ENCODE results near the gene AHCYL1.

The AHCYL1 gene

DNA sequence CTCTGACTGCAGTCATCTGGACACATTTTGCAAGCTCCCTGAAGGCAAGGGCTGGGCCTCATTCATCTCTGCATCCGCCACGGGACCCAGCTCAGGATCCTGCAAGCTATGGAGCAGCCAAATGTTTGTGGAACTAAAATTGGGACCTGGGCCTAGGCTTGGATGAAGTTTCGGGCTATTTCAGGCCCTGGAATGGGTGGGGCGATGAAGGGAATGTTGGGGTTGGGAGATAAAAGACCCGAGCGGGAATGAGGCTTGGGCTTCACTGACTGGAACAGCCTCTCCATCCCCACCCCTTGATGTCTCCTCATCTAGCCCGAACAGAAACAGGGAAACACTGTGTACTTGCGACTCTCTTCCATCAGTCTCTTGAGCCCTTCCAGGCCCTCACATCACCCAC, 7.3 kb upstream of the AHCYL1 start:
- DNase-seq: no peak

- DNase-seq: no peak
Observed at GRCh38 chr1:109977657-109978378, 6.7 kb upstream of the AHCYL1 start.

- DNase-seq: no peak
Observed at GRCh38 chr1:109978761-109979488, 5.6 kb upstream of the AHCYL1 start.

GRCh38 chr1:109979489-109980091, 5.0 kb upstream of the AHCYL1 start:
- no peak for DNase-seq

DNA sequence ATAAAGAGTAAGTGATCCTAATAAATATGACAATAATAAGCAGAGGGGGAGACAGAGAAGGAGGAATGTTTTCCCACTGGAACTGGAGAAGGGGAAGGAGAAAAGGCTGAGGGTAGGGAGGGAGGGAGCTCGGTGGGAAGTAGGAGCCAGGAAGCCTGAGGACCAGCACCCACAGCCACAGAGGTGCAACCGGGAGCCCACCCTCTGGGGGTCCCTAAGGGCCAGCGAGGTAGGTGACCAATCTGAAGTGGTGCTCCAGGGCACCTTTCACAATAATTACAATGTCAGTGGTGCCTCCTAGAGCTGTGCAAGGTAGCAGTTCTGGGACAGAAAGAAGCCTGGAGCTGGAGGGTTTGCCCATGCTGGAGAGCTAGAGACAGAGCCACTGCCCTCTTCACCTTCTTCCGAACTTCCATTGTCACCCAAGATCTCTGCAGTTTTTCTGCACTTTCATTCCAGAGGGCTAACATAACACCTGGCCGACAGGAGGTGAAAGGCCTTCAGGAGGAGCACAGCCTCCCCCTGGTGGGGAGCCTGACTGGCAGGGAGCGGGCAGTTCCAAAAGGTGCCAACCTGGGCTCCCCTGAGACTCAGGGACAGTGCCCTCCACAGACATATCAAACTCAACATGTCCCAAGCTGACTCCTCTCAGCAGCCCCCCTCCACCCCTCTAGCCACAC, 4.1 kb upstream of the AHCYL1 start:
- DNase-seq: peak; percentile 67

DNA sequence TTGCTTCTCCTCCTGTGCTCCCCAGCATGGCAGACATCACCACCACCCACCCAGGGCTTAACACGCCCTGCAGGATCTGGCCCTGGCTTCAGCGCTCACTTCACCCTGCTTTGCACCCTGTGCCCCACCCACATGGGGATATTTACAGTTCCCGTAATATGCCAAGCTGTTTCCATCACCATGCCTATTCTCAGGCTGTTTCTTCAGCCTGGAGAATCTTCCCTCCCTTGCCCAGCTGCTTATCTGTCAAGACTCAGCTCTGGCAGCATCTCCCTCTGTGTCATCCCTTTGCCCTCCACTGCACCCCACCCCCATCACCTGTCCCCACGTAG, 3.6 kb upstream of the AHCYL1 start:
- DNase-seq: no peak

- DNase-seq: no peak
Observed at GRCh38 chr1:109983380-109984189, 980 bp upstream of the AHCYL1 start.

DNA sequence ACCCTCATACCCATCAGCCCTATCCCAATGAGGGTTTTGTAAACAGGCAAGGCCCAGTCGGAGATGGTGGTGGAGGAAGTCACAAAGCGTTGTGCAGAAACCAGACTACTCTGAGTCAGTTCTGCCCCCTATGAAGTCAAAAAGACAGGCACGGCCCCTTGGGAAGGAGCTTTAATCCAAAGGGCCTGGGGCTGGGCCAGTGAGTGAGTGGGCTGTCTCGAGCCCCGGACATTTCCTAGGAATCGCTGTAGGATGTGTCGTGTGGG, 442 bp upstream of the AHCYL1 start:
- DNase-seq: no peak

DNA sequence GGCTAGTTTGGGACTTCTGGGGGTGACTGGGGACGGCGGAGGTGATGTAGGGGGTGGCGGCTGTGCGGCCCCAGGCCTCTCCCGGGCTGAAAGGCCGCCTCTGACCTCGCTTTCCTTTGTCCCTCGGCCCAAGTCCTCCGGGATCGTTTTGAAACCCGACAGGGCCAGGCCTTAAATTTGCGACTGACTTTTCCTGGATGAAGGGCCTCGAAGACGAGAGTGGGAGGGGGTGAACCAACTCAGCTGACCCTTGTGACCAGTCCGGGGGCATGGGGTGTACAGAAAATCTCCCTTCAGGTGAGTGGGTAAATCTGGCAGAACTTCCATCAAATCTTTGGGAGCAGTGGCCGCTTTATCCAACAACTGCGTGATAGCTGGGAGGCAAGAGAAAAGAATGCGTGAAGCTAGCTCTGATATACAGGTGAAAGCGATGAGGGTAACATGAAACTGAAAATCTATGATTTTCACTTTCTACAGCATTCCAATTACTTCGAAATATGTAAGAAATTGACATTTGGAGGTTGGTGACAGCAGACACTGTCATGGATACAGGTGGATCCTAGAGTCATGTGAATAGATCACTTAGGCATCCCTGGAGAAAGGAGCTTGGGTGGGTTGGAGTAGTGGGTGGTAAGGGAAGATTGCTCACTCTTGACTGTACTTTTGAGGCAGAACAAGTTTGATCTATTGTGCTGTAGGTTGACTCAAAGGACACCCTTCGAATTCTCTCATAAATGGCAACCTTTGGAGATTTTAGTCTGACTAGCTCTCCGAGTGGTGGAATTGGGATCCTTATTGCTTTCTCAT, 885 bp downstream of the AHCYL1 start:
- DNase-seq: no peak

DNA sequence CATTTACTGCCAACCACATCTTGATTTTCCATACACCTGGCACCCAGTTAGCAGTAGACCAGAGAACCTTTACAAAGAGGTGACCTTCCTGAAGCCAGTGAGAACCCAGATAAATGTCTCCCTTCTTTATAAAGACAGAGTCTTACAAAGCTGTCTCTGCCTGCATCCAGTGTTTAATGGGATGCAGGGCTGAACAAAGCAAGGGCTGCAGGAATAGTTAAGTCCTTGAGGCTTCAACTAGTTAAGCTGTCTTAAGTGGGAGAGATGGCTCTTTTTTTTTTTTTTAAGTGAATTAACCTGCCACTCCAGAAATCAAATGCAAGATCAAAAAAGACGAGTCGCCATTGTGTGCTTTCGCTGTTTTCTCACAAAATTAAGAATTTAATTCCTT, 1.5 kb downstream of the AHCYL1 start:
- DNase-seq: no peak

- no peak for DNase-seq
Observed at GRCh38 chr1:109988349-109988914, 3.9 kb downstream of the AHCYL1 start.

GRCh38 chr1:109989506-109990301, 5.1 kb downstream of the AHCYL1 start:
- no peak for DNase-seq

- no peak for DNase-seq
Observed at GRCh38 chr1:109990302-109990653, 5.7 kb downstream of the AHCYL1 start.

- DNase-seq: no peak
Observed at GRCh38 chr1:109991400-109991925, 6.9 kb downstream of the AHCYL1 start.

GRCh38 chr1:109993885-109994284, 9.3 kb downstream of the AHCYL1 start:
- DNase-seq: no peak

GRCh38 chr1:109994654-109995053, 10.1 kb downstream of the AHCYL1 start:
- DNase-seq: no peak

DNA sequence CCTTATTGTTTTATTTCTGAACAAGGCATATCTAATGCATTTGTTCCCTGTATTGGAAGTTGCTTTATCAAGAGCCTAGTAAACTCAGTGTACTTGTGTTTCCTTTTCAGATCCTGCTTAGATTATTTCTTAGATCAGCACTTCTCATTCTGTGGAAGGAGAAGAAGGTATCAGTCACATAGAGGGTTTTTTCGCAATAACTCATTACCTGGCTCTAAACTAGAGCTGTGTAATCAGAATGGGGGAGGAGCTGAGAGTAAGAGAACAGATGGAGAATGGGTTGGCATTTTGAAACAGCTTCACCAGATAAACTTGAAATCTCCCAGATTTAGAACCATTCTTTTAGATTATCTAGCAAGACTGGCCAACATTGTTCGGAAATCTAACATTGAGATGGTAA, 11.0 kb downstream of the AHCYL1 start:
- no peak for DNase-seq

GRCh38 chr1:109996476-109996875, 11.9 kb downstream of the AHCYL1 start:
- DNase-seq: no peak

DNA sequence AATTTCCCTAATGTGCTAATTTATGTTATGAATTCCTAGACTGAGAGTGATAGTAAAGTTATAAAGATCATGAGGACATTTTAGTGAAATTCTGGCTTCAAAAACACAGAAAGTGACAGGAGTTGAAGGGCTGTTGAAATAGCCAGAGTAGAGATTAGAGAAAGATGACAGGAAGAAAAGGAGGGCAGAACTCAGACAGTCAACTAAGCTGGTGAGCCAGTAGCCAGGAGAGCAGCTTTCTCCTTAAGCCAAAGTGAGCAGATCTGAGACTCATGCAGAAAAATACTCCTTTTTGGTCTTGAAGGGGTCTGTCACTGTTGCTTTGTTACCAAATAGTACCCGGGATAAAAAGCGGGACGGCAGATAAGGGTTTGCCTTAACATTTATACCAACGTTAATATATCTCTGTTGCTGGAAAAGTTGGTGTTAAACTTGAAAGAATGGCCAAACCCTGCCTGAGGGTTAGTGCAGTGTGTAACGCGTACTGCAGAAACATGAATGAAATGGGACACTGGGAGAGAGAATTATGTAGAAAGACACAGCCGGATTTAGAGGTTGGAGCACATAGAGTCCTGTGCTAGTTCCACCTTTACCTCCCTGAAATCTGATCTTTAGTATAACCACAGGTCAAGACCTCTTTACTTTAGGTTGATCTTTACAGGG, 12.8 kb downstream of the AHCYL1 start:
- no peak for DNase-seq

DNA sequence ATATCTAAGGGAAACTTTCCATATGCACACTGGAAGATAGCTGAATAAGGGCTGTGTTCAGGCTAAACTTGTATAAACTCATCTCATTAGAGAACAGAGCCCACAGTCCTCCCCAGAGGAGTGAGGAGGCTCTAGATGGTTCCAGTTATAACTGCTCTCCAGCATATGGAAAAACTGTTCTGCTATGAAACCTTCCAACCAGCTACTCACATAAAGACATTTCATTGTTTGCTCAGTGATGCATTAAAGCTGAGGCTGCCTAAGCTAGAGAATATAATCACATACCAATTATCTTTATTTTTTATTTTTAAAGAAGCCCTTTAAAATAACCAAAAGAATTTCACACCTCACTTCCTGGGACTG, 13.3 kb downstream of the AHCYL1 start:
- no peak for DNase-seq
